ENCODE measurements around the gene OTUB2.

DNA sequence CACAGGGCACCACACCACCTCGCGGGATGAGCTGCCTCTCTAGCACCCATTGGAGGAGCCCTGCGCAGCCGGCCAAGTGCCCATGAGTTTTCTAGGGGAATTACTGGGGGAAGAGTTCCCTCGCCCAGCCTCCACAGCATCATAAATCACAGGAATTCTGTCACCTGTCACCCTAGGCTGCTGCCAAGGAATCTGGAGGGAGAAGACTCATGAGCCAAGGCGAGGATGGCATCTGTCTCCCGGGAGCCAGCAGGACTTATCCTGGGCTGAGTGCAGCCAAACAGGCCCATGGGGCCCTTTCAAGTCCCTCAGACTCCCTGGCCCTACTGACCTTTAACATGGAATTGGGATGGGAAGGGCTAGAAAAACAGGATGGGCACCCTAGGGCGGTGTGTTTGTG lies 7.8 kb upstream of the OTUB2 start:
- TF ChIP-seq, protein P1, sequence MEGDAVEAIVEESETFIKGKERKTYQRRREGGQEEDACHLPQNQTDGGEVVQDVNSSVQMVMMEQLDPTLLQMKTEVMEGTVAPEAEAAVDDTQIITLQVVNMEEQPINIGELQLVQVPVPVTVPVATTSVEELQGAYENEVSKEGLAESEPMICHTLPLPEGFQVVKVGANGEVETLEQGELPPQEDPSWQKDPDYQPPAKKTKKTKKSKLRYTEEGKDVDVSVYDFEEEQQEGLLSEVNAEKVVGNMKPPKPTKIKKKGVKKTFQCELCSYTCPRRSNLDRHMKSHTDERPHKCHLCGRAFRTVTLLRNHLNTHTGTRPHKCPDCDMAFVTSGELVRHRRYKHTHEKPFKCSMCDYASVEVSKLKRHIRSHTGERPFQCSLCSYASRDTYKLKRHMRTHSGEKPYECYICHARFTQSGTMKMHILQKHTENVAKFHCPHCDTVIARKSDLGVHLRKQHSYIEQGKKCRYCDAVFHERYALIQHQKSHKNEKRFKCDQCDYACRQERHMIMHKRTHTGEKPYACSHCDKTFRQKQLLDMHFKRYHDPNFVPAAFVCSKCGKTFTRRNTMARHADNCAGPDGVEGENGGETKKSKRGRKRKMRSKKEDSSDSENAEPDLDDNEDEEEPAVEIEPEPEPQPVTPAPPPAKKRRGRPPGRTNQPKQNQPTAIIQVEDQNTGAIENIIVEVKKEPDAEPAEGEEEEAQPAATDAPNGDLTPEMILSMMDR (IDR thresholded peaks at IDR 0.05), result no peak
- TF ChIP-seq POLR2A (IDR thresholded peaks at IDR 0.05), result no peak
